HS-27A (cell line): Measurements from ENCODE around the gene SYNJ2.

Experiments
- DNase-seq: peaks from one replicate; pipeline ENCODE4 v3.0.0-alpha.2; 2012; ENCODE audit warnings: low read depth, missing footprints

Gene SYNJ2

GRCh38 chr6:157999168-158000051 is 17.7 kb downstream of the SYNJ2 start:
- no peak for DNase-seq

GRCh38 chr6:158000530-158001307 is 19.1 kb downstream of the SYNJ2 start:
- no peak for DNase-seq

- DNase-seq = no peak
These were observed 20.7 kb downstream of the SYNJ2 start for GRCh38 chr6:158002249-158002950.

- no peak for DNase-seq
These were observed 21.5 kb downstream of the SYNJ2 start for GRCh38 chr6:158002951-158003853.

- no peak for DNase-seq
These were observed 22.4 kb downstream of the SYNJ2 start for GRCh38 chr6:158003910-158004700.

GRCh38 chr6:158004701-158005095 is 23.0 kb downstream of the SYNJ2 start:
- DNase-seq = no peak

GRCh38 chr6:158005626-158006180 is 24.0 kb downstream of the SYNJ2 start:
- DNase-seq = no peak

GRCh38 chr6:158006331-158006730 is 24.7 kb downstream of the SYNJ2 start:
- DNase-seq = no peak

- DNase-seq = no peak
These were observed 25.3 kb downstream of the SYNJ2 start for GRCh38 chr6:158006821-158007570.

- no peak for DNase-seq
These were observed 27.1 kb downstream of the SYNJ2 start for GRCh38 chr6:158008864-158009113.

- no peak for DNase-seq
These were observed 27.6 kb downstream of the SYNJ2 start for GRCh38 chr6:158009114-158009891.

GRCh38 chr6:158009935-158010585 is 28.4 kb downstream of the SYNJ2 start:
- no peak for DNase-seq

GRCh38 chr6:158010591-158011477 is 29.2 kb downstream of the SYNJ2 start:
- no peak for DNase-seq

GRCh38 chr6:158011478-158011920 is 29.8 kb downstream of the SYNJ2 start:
- DNase-seq = no peak

- no peak for DNase-seq
These were observed 30.4 kb downstream of the SYNJ2 start for GRCh38 chr6:158011980-158012566.

- DNase-seq = no peak
These were observed 32.3 kb downstream of the SYNJ2 start for GRCh38 chr6:158013904-158014504.
